ENCODE measurements around the gene NHS.

GRCh38 chrX:17438221-17438620, 63.2 kb downstream of the NHS start:
- TF ChIP-seq CTCF (IDR thresholded peaks at IDR 0.05) (no peak), CHD2 (IDR thresholded peaks at IDR 0.05; ENCODE audit: low read length, partially characterized antibody) (no peak), EHF (CRISPR knock-in tag; IDR thresholded peaks at IDR 0.05) (no peak), POLR2A (IDR thresholded peaks at IDR 0.05; ENCODE audit: low read length) (no peak), PBX3 (IDR thresholded peaks at IDR 0.05) (no peak), ESRRA (IDR thresholded peaks at IDR 0.05; ENCODE audit: borderline replicate concordance, low read length) (no peak), KDM1A (IDR thresholded peaks at IDR 0.05; ENCODE audit: low read depth) (no peak)

Data from A549 (cell line).